ENCODE measurements around the gene ITPKA.
A peak's percentile ranks its signal among the peaks of the same experiment; 100 is the strongest.

ITPKA gene

GRCh38 chr15:41491889-41492288 lies 1.8 kb upstream of the ITPKA start:
- DNase-seq = no peak

DNA sequence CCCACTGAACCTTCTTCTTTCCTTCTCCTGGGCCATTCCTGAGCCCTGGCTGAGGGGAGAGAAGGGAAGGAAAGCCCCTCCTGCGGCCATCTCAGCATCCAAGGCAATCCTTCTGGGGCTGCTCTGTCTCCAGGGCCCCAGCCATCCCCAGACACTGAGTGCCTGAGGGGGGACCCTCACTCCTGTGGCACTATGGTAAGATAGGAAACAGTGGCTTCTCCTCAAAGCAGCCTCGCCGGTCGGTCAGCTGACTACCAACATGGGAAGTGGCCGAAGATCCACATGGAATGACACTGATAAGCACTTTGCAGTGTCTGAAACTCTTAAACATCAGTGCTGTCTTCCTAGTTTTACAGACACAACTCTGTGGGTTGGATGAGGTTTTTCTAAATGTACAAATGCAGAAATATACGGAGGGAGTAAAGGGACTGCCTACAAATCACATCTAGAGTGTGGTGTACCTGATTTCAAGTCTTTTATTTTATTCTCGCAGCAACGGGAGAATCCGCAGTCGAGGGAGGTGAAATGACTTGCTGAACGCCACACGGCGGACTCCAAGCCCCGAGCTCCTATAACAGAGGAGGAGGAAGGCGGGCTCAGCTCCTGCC lies 973 bp upstream of the ITPKA start:
- DNase-seq = no peak

- no peak for DNase-seq
Observed at GRCh38 chr15:41493902-41494189, 172 bp downstream of the ITPKA start.

- peak in 1 of 2 donors; percentile 34 for DNase-seq
Observed at GRCh38 chr15:41494190-41494921, 682 bp downstream of the ITPKA start.

- DNase-seq = peak; percentile 31 to 34
Observed at GRCh38 chr15:41494922-41495735, 1.5 kb downstream of the ITPKA start.

- no peak for DNase-seq
Observed at GRCh38 chr15:41495736-41496599, 2.3 kb downstream of the ITPKA start.

DNA sequence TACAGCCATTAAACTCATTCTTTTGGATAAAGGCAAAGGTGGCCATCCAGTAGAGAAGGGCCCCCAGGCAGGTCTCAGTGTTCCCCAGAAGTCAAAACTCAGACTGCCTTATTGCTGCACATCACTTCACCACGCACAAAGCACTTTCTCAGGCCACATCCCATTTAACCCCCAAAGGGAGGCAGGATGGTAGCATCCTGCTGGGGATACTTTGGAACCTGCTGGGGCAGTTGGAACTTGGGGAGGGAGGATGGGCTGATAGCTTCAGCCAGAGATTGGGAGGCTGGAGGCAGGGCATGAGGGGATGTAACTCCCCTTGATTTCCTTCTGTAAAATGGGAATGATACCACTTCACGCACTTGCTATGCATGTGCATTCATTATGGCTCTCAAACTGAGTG lies 5.0 kb downstream of the ITPKA start:
- no peak for DNase-seq

GRCh38 chr15:41499109-41499851 lies 5.6 kb downstream of the ITPKA start:
- no peak for DNase-seq

- DNase-seq = peak in 1 of 2 donors; percentile 29
Observed at GRCh38 chr15:41501191-41501917, 7.7 kb downstream of the ITPKA start.

GRCh38 chr15:41501931-41502794 lies 8.5 kb downstream of the ITPKA start:
- DNase-seq = peak in 1 of 2 donors; percentile 35

GRCh38 chr15:41502795-41503668 lies 9.4 kb downstream of the ITPKA start:
- DNase-seq = no peak

GRCh38 chr15:41503669-41504010 lies 10.0 kb downstream of the ITPKA start:
- no peak for DNase-seq

- DNase-seq = no peak
Observed at GRCh38 chr15:41504751-41505492, 11.2 kb downstream of the ITPKA start.

- no peak for DNase-seq
Observed at GRCh38 chr15:41505776-41506175, 12.1 kb downstream of the ITPKA start.

DNA sequence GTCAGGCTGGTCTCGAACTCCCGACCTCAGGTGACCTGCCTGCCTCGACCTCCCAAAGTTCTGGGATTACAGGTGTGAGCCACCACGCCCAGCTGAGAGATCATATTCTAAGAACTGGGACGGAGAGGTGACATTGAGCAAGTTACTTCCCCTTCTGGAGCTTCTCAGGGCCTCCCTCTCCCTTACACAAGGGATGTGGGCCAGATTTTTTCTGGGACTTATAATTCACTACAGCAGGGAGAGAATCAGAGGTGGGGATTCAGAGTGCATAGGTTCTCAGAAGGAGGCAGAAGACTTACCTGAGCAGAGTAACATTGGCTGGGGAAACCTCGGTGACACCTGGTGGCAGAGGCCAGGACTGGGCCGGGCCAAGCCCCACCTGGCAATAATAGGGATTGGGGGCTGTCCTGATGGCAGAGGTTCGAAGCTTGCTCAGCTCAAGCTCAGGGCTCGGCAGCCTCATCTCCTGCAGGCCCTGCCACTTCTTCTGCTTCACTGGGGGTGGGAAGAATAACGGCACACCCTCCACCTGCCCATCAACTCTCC lies 13.2 kb downstream of the ITPKA start:
- no peak for DNase-seq

GRCh38 chr15:41507820-41508290 lies 14.2 kb downstream of the ITPKA start:
- DNase-seq = no peak

DNA sequence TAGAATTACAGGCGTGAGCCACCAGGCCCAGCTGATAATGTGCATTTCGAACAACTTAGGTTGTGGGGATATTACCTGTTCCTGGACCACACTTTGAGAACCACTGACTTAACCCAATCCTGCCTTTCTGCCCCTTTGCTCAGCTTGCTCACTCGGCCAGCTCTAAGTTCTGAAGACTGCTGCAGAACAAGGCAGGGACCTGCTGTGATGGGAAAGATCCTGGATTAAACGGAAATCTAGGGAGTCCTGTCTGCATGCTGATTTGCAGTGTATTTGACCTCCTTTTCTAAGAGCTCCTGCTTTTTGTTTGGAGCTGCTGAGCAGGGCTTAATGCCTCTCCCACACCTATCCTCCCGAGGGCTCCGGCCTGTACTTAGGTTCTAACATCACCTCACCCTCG lies 17.1 kb downstream of the ITPKA start:
- no peak for DNase-seq

DNA sequence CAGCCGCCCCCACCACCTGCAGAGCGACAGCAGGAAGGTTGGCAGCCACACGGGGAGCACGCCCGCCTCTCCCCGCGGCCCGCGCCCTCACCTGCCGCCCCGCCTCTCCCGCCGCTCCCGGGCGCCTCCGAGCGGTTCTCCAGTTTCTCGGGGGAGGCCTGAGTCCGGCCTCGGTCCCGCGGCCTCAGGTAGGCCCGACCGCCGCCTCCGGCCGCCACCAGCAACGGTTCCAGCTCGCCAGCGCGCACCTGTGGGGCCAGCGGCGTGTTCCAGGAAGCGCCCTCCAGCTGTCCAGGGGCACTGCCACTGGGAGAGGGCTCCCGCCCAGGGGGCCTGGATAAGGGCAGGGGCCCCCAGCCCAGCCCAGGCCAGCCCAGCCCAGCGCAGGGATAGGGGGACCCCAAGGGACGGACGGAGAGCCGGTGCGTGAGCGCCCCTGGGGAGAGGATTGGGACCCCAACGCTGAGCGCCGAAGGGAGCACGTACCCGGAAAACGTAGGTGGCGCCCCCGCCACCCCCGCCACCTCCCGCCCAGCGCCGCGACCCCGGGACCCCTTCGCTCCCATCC lies 17.7 kb downstream of the ITPKA start:
- no peak for DNase-seq
